Thyroid gland (tissue), 4 donors: Measurements from ENCODE around the gene SLC35B2.

Experiments
- POLR2A ChIP-seq, 2 donors: fragments of 450-650 bp; IDR thresholded peaks; one replicate each; pipeline ENCODE4 v1.6.1; 2017; ENCODE audit warnings: antibody characterized with exemption in 2 of 2, mild to moderate bottlenecking in 2 of 2, moderate library complexity in 1 of 2
- TF ChIP-seq, protein P1 (sequence below), 6 experiments: fragments of 200-600 bp in 3 of 6; fragments of 450-650 bp in 3 of 6; sonication (generic) in 3 of 6; IDR thresholded peaks; one replicate each; pipeline ENCODE4 v1.5.1; 2016 to 2019; ENCODE audit warnings: antibody characterized with exemption in 6 of 6, mild to moderate bottlenecking in 2 of 6, inconsistent platforms in 1 of 6, moderate library complexity in 1 of 6

GRCh38 chr6:44278774-44279697, 21.7 kb upstream of the SLC35B2 start:
- TF ChIP-seq, protein P1, sequence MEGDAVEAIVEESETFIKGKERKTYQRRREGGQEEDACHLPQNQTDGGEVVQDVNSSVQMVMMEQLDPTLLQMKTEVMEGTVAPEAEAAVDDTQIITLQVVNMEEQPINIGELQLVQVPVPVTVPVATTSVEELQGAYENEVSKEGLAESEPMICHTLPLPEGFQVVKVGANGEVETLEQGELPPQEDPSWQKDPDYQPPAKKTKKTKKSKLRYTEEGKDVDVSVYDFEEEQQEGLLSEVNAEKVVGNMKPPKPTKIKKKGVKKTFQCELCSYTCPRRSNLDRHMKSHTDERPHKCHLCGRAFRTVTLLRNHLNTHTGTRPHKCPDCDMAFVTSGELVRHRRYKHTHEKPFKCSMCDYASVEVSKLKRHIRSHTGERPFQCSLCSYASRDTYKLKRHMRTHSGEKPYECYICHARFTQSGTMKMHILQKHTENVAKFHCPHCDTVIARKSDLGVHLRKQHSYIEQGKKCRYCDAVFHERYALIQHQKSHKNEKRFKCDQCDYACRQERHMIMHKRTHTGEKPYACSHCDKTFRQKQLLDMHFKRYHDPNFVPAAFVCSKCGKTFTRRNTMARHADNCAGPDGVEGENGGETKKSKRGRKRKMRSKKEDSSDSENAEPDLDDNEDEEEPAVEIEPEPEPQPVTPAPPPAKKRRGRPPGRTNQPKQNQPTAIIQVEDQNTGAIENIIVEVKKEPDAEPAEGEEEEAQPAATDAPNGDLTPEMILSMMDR (IDR thresholded peaks at IDR 0.05): no peak
- no peak for TF ChIP-seq POLR2A (IDR thresholded peaks at IDR 0.05)
